HepG2 (cell line): Measurements from ENCODE around the gene SLC16A11. TPM values are rescaled to one million over a fixed set of nuclear protein-coding genes. Genes with fewer than 3 reads are reported as not detected.
A peak's percentile ranks its signal among the peaks of the same experiment; 100 is the strongest.

Source experiments
- BHLHE40 ChIP-seq: IDR thresholded peaks from 2 replicates; pipeline ENCODE4 v1.6.1; 2011; ENCODE audit warnings: low read length, improper control_type of control experiment
- DMAP1 ChIP-seq: IDR thresholded peaks from 2 replicates; pipeline ENCODE4 v1.6.1; 2016
- ERF ChIP-seq: IDR thresholded peaks from 2 replicates; pipeline ENCODE4 v1.6.1; 2018; ENCODE audit warnings: missing biosample characterization, missing genetic modification reagents
- GATAD2A ChIP-seq: IDR thresholded peaks from 2 replicates; pipeline ENCODE4 v1.6.1; 2016
- HNF4A ChIP-seq: sonication (generic); formaldehyde crosslinking; IDR thresholded peaks from 2 replicates; pipeline ENCODE4 v1.4.0; 2020; ENCODE audit warnings: missing genetic modification reagents
- IRF2 ChIP-seq: IDR thresholded peaks from 2 replicates; pipeline ENCODE4 v1.6.1; 2018; ENCODE audit warnings: missing genetic modification reagents, missing compliant biosample characterization
- ISL2 ChIP-seq: sonication (generic); formaldehyde crosslinking; IDR thresholded peaks from 2 replicates; pipeline ENCODE4 v1.5.0; 2020; ENCODE audit warnings: missing genetic modification reagents
- KLF16 ChIP-seq, 2 experiments: sonication (generic) in 1 of 2; formaldehyde crosslinking in 1 of 2; IDR thresholded peaks; 2 replicates each; pipeline versions ENCODE4 v1.6.1 to v1.8.0; 2016 to 2023; ENCODE audit warnings: missing genetic modification reagents in 2 of 2, missing compliant biosample characterization in 1 of 2
- MIER2 ChIP-seq: IDR thresholded peaks from 2 replicates; pipeline ENCODE4 v1.6.1; 2016; ENCODE audit warnings: missing biosample characterization, missing genetic modification reagents
- NFIC ChIP-seq: IDR thresholded peaks from 2 replicates; pipeline ENCODE4 v1.6.1; 2012; ENCODE audit warnings: mild to moderate bottlenecking, low read length, inconsistent platforms
- NR2F6 ChIP-seq, 2 experiments: IDR thresholded peaks; 2 replicates each; pipeline ENCODE4 v1.6.1; 2016; ENCODE audit warnings: antibody characterized with exemption in 1 of 2, mild to moderate bottlenecking in 1 of 2
- PHF8 ChIP-seq: sonication (generic); formaldehyde crosslinking; IDR thresholded peaks from 2 replicates; pipeline ENCODE4 v1.5.0; 2020; ENCODE audit warnings: missing genetic modification reagents
- POLR2G ChIP-seq: fragments of 200-400 bp; formaldehyde crosslinking; IDR thresholded peaks from 2 replicates; pipeline ENCODE4 v1.6.1; 2018; ENCODE audit warnings: mild to moderate bottlenecking, low read depth, low read length, moderate library complexity
- RXRB ChIP-seq: IDR thresholded peaks from 2 replicates; pipeline ENCODE4 v1.6.1; 2016; ENCODE audit warnings: borderline replicate concordance, missing genetic modification reagents, missing compliant biosample characterization
- SALL1 ChIP-seq: sonication (generic); formaldehyde crosslinking; IDR thresholded peaks from 2 replicates; pipeline ENCODE4 v1.8.0; 2022; ENCODE audit warnings: mild to moderate bottlenecking, missing genetic modification reagents
- SOX5 ChIP-seq: IDR thresholded peaks from 2 replicates; pipeline ENCODE4 v1.6.1; 2016; ENCODE audit warnings: borderline replicate concordance
- SRF ChIP-seq: IDR thresholded peaks from 2 replicates; pipeline ENCODE4 v1.6.1; 2011; ENCODE audit warnings: mild to moderate bottlenecking, low read depth, low read length, moderate library complexity
- polyA plus RNA-seq, 8 experiments: library from polyadenylated mRNA; depleted of rRNA in 3 of 8; stranded (reverse) in 7 of 8; unstranded in 1 of 8; fragments of >200 nt; fragmentation: Illumina TruSeq in 4 of 8; extraction: Trizol in 4 of 8; gene quantifications; 2 replicates each; pipeline versions ENCODE4 v1.2.1 to v1.2.3, GENCODE V29; 2011 to 2016; ENCODE audit warnings: low read depth in 4 of 8, missing spikeins in 1 of 8, mixed read lengths in 1 of 8; ENCODE audit not compliant: insufficient read depth in 1 of 8
- total RNA-seq, 5 experiments: library from RNA; depleted of rRNA; stranded (reverse); fragments of >200 nt; fragmentation: Illumina TruSeq; extraction: Trizol; gene quantifications; 2 replicates each; pipeline ENCODE4 v1.2.3, GENCODE V29; 2016; ENCODE audit warnings: low read depth in 1 of 5
- TF ChIP-seq, protein P1 (sequence below), 2 experiments: sonication (generic) in 1 of 2; formaldehyde crosslinking in 1 of 2; IDR thresholded peaks; 2 replicates each; pipeline versions ENCODE4 v1.4.0 to v1.6.1; 2018 to 2020; ENCODE audit warnings: missing genetic modification reagents in 2 of 2, borderline replicate concordance in 1 of 2, low read depth in 1 of 2, mild to moderate bottlenecking in 1 of 2, missing biosample characterization in 1 of 2
- TF ChIP-seq, protein P2 (sequence below): sonication (generic); formaldehyde crosslinking; IDR thresholded peaks from 2 replicates; pipeline ENCODE4 v1.4.0; 2020; ENCODE audit warnings: missing genetic modification reagents
- TF ChIP-seq, protein P3 (sequence below): sonication (generic); formaldehyde crosslinking; IDR thresholded peaks from 2 replicates; pipeline ENCODE4 v1.5.0; 2020; ENCODE audit warnings: mild to moderate bottlenecking, missing genetic modification reagents, borderline replicate concordance
- TF ChIP-seq, protein P4 (sequence below): sonication (generic); formaldehyde crosslinking; IDR thresholded peaks from 2 replicates; pipeline ENCODE4 v1.4.0; 2020; ENCODE audit warnings: missing genetic modification reagents
- TF ChIP-seq, protein P5 (sequence below): IDR thresholded peaks from 2 replicates; pipeline ENCODE4 v1.6.1; 2016; ENCODE audit warnings: low read depth, borderline replicate concordance

SLC16A11 gene
- total and polyA plus RNA-seq, 2 of the 13 experiments (the other 11 are each of a cell fraction or from before 2014, with no cell fraction given), result not detected

DNA sequence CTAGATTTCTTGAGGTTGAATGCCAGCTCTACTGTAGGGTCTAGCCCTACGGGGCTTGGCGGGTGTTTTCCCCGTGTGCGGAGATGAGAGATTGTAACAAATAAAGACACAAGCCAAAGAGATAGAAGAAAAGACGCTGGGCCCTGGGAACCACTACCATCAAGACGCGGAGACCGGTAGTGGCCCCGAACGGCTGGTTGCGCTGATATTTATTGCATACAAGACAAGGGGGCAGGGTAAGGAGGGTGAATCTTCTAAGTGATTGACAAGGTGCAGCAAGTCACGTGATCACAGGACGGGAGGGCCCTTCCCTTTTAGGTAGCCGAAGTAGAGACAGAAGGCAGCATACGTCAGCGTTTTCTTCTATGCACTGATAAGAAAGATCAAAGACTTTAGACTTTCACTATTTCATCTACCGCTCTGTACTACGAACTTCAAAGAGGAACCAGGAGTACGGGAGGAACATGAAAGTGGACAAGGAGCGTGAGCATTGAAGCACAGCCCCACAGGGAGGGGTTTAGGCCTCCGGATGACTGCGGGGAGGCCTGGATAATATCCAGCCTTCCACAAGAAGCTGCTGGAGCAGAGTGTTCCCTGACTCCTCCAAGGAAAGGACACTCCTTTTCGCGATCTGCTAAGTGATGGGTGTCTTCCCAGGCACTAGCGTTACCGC, 3.0 kb upstream of the SLC16A11 start (continued):
- TF ChIP-seq SALL1 (CRISPR knock-in tag) (peak; percentile 71), PHF8 (CRISPR knock-in tag) (0 out of 2 replicates have a peak, but pooled peaks have one; percentile 31), MIER2 (CRISPR knock-in tag) (0 out of 2 replicates have a peak, but pooled peaks have one; percentile 20), DMAP1 (peak; percentile 18; the same call in 1 of the 2 replicates), NFIC (peak; percentile 51; the same call in 1 of the 2 replicates), SRF (0 out of 2 replicates have a peak, but pooled peaks have one; percentile 36), IRF2 (CRISPR knock-in tag) (peak; percentile 75; the same call in 1 of the 2 replicates), RXRB (peak; percentile 61; the same call in 1 of the 2 replicates), SOX5 (CRISPR knock-in tag) (peak; percentile 81), NR2F6 (IDR thresholded peaks at IDR 0.05) (0 out of 2 replicates have a peak, but pooled peaks have one; percentile 27), NR2F6 (CRISPR knock-in tag; IDR thresholded peaks at IDR 0.05) (peak; percentile 42; the same call in 1 of the 2 replicates), KLF16 (CRISPR knock-in tag; IDR thresholded peaks at IDR 0.05) (peak in 1 of 2 experiments; percentile 26; a peak in 1 of 4 replicates), ISL2 (peak; percentile 83), ERF (CRISPR knock-in tag) (0 out of 2 replicates have a peak, but pooled peaks have one; percentile 11), BHLHE40 (peak; percentile 74), HNF4A (CRISPR knock-in tag) (peak; percentile 68), GATAD2A (CRISPR knock-in tag) (peak; percentile 78), POLR2G (peak; percentile 62)
- TF ChIP-seq, protein P1, sequence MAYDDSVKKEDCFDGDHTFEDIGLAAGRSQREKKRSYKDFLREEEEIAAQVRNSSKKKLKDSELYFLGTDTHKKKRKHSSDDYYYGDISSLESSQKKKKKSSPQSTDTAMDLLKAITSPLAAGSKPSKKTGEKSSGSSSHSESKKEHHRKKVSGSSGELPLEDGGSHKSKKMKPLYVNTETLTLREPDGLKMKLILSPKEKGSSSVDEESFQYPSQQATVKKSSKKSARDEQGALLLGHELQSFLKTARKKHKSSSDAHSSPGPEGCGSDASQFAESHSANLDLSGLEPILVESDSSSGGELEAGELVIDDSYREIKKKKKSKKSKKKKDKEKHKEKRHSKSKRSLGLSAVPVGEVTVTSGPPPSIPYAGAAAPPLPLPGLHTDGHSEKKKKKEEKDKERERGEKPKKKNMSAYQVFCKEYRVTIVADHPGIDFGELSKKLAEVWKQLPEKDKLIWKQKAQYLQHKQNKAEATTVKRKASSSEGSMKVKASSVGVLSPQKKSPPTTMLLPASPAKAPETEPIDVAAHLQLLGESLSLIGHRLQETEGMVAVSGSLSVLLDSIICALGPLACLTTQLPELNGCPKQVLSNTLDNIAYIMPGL (CRISPR knock-in tag; IDR thresholded peaks at IDR 0.05; ENCODE audit: borderline replicate concordance in 1 of 2, low read depth in 1 of 2), result peak in 1 of 2 experiments; percentile 50; a peak in 1 of 4 replicates
- TF ChIP-seq, protein P2, sequence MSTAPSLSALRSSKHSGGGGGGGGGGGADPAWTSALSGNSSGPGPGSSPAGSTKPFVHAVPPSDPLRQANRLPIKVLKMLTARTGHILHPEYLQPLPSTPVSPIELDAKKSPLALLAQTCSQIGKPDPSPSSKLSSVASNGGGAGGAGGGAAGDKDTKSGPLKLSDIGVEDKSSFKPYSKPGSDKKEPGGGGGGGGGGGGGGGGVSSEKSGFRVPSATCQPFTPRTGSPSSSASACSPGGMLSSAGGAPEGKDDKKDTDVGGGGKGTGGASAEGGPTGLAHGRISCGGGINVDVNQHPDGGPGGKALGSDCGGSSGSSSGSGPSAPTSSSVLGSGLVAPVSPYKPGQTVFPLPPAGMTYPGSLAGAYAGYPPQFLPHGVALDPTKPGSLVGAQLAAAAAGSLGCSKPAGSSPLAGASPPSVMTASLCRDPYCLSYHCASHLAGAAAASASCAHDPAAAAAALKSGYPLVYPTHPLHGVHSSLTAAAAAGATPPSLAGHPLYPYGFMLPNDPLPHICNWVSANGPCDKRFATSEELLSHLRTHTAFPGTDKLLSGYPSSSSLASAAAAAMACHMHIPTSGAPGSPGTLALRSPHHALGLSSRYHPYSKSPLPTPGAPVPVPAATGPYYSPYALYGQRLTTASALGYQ, result peak; percentile 91
- TF ChIP-seq, protein P3, sequence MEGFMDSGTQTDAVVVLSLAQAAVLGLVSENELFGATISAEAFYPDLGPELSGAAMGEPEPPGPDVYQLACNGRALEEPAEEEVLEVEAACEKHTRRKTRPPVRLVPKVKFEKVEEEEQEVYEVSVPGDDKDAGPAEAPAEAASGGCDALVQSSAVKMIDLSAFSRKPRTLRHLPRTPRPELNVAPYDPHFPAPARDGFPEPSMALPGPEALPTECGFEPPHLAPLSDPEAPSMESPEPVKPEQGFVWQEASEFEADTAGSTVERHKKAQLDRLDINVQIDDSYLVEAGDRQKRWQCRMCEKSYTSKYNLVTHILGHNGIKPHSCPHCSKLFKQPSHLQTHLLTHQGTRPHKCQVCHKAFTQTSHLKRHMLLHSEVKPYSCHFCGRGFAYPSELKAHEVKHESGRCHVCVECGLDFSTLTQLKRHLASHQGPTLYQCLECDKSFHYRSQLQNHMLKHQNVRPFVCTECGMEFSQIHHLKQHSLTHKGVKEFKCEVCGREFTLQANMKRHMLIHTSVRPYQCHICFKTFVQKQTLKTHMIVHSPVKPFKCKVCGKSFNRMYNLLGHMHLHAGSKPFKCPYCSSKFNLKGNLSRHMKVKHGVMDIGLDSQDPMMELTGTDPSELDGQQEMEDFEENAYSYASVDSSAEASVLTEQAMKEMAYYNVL (CRISPR knock-in tag), result peak; percentile 48; the same call in 1 of the 2 replicates
- TF ChIP-seq, protein P4, sequence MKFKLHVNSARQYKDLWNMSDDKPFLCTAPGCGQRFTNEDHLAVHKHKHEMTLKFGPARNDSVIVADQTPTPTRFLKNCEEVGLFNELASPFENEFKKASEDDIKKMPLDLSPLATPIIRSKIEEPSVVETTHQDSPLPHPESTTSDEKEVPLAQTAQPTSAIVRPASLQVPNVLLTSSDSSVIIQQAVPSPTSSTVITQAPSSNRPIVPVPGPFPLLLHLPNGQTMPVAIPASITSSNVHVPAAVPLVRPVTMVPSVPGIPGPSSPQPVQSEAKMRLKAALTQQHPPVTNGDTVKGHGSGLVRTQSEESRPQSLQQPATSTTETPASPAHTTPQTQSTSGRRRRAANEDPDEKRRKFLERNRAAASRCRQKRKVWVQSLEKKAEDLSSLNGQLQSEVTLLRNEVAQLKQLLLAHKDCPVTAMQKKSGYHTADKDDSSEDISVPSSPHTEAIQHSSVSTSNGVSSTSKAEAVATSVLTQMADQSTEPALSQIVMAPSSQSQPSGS (CRISPR knock-in tag), result peak; percentile 92
- TF ChIP-seq, protein P5, sequence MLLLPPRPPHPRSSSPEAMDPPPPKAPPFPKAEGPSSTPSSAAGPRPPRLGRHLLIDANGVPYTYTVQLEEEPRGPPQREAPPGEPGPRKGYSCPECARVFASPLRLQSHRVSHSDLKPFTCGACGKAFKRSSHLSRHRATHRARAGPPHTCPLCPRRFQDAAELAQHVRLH (CRISPR knock-in tag), result 0 out of 2 replicates have a peak, but pooled peaks have one; percentile 41
